ENCODE data around the gene TRIM34.

GRCh38 chr11:5686426-5686825, 61.6 kb downstream of the TRIM34 start:
- TF ChIP-seq POLR2AphosphoS5 (IDR thresholded peaks at IDR 0.05; ENCODE audit: low read depth, low read length), result no peak
- TF ChIP-seq, protein P1, sequence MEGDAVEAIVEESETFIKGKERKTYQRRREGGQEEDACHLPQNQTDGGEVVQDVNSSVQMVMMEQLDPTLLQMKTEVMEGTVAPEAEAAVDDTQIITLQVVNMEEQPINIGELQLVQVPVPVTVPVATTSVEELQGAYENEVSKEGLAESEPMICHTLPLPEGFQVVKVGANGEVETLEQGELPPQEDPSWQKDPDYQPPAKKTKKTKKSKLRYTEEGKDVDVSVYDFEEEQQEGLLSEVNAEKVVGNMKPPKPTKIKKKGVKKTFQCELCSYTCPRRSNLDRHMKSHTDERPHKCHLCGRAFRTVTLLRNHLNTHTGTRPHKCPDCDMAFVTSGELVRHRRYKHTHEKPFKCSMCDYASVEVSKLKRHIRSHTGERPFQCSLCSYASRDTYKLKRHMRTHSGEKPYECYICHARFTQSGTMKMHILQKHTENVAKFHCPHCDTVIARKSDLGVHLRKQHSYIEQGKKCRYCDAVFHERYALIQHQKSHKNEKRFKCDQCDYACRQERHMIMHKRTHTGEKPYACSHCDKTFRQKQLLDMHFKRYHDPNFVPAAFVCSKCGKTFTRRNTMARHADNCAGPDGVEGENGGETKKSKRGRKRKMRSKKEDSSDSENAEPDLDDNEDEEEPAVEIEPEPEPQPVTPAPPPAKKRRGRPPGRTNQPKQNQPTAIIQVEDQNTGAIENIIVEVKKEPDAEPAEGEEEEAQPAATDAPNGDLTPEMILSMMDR (IDR thresholded peaks at IDR 0.05), result no peak
- TF ChIP-seq, protein P2, sequence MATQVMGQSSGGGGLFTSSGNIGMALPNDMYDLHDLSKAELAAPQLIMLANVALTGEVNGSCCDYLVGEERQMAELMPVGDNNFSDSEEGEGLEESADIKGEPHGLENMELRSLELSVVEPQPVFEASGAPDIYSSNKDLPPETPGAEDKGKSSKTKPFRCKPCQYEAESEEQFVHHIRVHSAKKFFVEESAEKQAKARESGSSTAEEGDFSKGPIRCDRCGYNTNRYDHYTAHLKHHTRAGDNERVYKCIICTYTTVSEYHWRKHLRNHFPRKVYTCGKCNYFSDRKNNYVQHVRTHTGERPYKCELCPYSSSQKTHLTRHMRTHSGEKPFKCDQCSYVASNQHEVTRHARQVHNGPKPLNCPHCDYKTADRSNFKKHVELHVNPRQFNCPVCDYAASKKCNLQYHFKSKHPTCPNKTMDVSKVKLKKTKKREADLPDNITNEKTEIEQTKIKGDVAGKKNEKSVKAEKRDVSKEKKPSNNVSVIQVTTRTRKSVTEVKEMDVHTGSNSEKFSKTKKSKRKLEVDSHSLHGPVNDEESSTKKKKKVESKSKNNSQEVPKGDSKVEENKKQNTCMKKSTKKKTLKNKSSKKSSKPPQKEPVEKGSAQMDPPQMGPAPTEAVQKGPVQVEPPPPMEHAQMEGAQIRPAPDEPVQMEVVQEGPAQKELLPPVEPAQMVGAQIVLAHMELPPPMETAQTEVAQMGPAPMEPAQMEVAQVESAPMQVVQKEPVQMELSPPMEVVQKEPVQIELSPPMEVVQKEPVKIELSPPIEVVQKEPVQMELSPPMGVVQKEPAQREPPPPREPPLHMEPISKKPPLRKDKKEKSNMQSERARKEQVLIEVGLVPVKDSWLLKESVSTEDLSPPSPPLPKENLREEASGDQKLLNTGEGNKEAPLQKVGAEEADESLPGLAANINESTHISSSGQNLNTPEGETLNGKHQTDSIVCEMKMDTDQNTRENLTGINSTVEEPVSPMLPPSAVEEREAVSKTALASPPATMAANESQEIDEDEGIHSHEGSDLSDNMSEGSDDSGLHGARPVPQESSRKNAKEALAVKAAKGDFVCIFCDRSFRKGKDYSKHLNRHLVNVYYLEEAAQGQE (IDR thresholded peaks at IDR 0.05; ENCODE audit: insufficient read depth in 1 of 2, low read depth in 2 of 2, low read length in 1 of 2), result no peak

Data from Panc1 (cell line).